HG03575 (cell line): ENCODE data around the gene PHIP.

ENCODE experiments used
- ATAC-seq: cut with Tn5 transposase; IDR thresholded peaks from one replicate; pipeline ENCODE4 v1.9.1; 2021; ENCODE audit not compliant: unreplicated experiment, insufficient number of reproducible peaks, low FRiP score; ENCODE audit errors: extremely low read depth

Gene PHIP

DNA sequence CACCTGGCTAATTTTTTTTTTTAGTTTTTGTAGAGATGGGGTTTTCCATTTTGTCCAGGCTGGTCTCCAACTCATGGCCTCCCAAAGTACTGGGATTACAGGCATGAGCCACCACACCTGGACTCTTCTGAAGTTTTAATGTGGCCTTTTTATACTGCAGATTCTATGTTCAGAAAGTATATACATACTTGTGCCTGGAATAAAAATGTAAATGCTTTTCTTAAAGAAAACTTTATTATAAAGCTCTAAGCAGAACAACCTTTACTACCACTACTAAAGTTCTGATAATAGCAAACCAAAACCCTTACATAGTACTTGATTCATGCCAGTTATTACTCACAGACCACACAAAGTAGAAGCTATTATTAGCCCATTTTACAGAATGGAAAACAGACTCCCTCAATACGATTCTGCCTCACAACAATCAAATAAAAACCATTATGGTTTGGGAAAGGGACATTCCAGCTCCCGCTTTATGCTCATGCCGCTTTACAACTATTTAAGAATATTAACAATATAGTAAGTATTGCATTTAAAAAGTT, 5.3 kb downstream of the PHIP start:
- ATAC-seq = no peak

- ATAC-seq = no peak
These were observed 6.5 kb downstream of the PHIP start for GRCh38 chr6:79071547-79071946.

DNA sequence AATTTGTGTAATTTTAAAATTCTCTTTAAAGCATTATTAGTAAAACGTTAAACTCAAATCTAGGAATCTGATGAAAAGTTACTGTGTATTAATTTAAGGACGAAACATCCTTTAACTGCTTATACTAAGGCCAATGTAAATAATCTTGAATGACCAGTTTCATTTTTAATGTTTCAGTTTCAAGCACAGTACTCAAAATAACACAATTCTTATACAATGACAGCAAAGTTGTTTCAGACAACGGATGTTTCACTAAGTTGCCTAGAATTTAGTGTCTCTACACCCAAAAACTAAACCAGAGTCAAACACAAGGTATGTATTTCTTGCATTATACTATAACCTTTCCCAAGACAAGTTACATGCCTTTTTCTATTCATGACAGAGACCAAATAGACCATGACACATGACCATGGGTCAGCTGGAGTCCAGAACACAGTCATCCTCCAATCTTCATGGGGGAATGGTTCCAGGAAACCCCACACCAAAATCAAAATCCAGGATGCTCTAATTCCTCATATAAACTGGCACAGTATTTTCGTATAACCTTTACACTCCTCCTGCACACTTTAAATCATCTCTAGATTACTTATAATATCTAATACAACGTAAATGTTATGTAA, 7.7 kb downstream of the PHIP start:
- ATAC-seq = peak; percentile 52

- no peak for ATAC-seq
These were observed 11.2 kb downstream of the PHIP start for GRCh38 chr6:79066828-79067227.

- no peak for ATAC-seq
These were observed 11.7 kb downstream of the PHIP start for GRCh38 chr6:79066330-79066729.

DNA sequence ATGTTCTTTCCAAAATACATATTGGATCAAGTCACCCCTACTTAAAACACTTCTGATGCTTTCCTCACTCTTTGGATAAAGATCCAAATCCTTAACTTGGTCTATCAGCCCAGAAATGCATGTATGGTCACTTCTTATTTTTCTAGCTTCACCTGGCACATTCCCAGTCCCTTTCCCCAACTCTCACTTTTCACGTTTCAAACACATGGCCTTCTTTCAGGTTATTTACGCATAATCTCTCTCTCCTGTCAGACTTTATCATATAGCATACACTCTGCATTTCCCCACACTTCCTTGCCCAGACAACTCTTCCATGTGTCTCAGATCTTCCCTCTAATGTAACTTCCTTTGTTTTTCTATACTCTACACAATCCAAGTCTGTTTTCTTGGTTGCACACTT, 12.8 kb downstream of the PHIP start:
- ATAC-seq = no peak

DNA sequence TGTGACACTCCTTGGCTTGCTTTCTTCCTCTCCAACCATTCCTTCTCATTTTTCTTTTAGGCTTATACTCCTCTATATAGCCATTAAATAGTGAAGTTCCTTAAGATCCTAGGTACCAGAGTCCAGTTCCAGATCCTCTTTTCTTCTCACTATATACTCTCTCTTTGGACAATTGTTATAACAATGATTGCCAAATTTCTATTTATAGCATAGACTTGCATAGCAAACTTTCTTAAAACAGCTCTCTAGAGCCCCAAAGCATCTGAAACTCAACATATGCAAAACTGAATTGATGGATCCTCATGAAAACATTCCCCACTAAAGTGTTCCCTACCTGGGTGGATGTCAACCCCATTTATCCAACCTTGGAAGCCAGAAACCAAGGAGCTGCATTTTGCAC, 13.4 kb downstream of the PHIP start:
- ATAC-seq = no peak

GRCh38 chr6:79062708-79063107, 15.3 kb downstream of the PHIP start:
- no peak for ATAC-seq

- ATAC-seq = no peak
These were observed 20.3 kb downstream of the PHIP start for GRCh38 chr6:79057746-79058145.

DNA sequence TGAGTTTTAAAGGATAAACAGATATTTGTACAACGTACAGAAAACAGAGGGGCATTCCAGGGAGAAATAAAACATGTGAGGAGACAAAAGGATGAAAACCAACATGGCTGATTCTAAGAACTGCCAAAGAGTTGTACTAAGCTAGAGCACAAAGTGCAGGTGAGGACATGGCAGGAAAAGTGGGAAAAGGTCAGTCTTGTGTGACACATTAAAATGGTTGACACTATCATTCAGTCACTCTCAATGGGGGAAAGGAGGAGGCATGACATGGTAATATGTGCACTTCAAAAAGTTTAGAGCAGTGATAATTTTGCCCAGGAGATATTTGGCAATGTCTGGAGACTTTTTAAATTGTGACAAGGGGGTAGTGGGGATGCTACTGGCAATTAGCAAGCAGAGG, 21.8 kb downstream of the PHIP start:
- ATAC-seq = no peak

DNA sequence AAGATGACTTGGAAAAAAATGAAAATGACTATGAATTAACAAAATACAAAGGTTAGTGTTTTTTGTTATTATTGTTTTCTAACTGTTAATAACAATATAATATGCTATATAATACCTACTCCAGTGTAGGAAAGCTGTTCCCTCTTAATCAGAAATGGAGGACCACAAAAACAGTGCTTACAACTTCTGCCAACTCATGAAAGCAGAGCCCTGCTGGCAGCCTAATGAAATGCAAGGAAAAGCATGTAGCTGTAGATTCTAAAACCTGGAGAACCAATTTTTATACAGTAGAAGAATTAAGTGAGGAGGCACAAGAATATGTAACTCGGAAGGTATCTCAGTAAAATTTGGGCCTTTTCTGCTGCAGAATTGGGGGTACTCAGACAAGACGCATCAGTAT, 29.4 kb downstream of the PHIP start:
- no peak for ATAC-seq

DNA sequence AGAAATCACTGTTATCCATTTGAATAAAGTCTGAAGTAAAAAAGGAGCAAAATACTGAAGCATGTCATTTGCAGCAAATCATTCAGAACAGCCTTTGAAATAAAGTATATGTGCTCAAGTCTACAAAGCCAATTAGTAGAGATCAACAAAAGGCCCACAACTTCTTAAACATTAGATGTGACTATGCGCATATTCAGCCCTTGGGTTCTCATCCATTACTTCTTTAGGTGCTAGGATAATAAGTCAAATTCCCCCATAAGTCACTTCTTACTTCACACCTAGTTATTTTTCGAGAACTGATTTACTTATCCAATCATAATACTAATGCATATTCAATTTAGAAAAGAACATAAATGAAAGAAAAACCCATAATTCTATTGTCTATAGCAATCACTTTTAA, 31.0 kb downstream of the PHIP start:
- no peak for ATAC-seq

DNA sequence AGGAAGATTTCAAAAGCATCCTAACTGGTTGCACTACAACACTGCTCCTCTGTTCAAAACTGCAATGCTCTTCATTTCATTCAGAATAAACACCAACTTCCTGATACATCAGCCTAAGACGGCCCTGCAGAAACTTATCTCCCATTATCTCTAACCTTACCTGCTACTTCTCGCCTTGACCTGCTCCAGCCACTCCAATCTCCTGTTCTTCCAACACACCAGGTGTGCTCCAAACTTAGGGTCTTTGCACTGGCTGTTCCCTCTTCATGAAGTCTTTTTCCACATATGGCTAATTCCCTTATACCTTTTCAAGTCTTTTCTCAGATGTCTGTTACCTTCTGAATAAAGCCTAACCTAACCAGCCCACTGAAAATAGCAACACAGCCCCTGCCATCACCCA, 32.1 kb downstream of the PHIP start:
- ATAC-seq = no peak

GRCh38 chr6:79042799-79043126, 35.3 kb downstream of the PHIP start:
- no peak for ATAC-seq

GRCh38 chr6:79042088-79042798, 35.8 kb downstream of the PHIP start:
- ATAC-seq = peak; percentile 55

DNA sequence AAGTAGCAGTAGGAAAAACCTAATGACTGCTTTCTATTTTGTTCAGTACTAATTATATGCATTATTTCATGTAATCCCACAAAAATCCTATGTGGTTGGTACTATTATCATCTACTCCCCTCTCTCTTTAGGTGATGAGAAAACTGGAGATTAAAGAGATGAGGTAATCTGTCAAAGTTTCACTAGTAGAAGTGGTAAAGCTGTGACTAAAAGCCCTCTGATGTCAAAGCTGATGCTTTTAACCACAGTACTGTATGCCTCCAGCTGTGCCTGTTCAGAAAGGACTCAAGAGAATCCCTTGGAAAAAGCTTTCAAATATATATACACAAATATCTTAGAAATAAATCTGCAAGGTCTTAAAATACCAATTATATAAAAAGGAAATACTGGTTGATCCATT, 38.0 kb downstream of the PHIP start:
- ATAC-seq = peak; percentile 40

- no peak for ATAC-seq
These were observed 40.0 kb downstream of the PHIP start for GRCh38 chr6:79038061-79038460.

- no peak for ATAC-seq
These were observed 43.2 kb downstream of the PHIP start for GRCh38 chr6:79034865-79035264.

- ATAC-seq = no peak
These were observed 44.8 kb downstream of the PHIP start for GRCh38 chr6:79033279-79033678.

DNA sequence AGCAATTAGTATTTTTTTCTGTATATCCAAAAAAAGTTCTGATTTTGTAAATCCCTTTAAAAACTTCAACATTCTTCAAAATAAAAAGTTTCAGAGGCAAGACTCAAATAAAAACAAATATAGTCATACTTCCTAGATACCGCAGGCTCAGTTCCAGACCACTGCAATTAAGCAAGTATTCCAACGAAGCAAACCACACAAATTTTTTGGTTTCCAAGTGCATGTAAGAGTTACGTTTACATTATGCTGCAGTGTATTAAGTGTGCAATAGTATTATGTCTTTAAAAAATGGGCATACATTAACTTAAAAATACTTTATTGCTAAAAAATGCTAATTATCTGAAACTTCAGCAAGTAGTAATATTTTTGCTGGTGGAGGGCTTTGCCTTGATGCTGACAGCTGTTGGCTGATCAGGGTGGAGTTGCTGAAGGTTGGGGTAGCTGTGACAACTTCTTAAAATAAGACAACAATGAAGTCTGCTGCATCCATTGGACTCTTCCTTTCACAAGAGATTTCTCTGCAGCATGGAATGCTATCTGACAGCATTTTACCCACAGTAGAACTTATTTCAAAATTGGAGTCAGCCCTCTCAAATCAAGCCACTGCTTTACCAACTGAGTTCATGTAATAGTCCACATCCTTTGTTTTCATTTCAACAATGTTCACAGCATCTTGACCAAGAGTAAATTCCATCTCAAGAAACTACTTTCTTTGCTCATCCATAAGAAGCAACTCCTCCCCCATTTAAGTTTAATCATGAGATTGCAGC, 46.0 kb downstream of the PHIP start:
- no peak for ATAC-seq
